Kidney (tissue), 14 donors: ENCODE data around the gene BABAM1. TPM values are rescaled to one million over a fixed set of nuclear protein-coding genes. Genes with fewer than 3 reads are reported as not detected.

ENCODE experiments used
- DNase-seq, 5 donors: peaks; one replicate each; pipeline ENCODE4 v3.0.0-alpha.2; 2013 to 2020
- FAIRE-seq: peaks from 2 replicates; lab custom pipeline; 2012; peaks lifted over from hg19 to GRCh38; lab: Jason Lieb, UNC
- H3K27ac ChIP-seq, 2 donors: one replicate each; pipeline ENCODE4 v1.7.0; 2013; ENCODE audit warnings: low read depth in 2 of 2, low read length in 2 of 2, inconsistent platforms in 1 of 2
- H3K27me3 ChIP-seq: one replicate; pipeline ENCODE4 v1.7.1; 2013; ENCODE audit warnings: low read length, inconsistent platforms; ENCODE audit not compliant: control insufficient read depth, insufficient read depth
- H3K36me3 ChIP-seq, 3 donors: one replicate each; pipeline versions ENCODE4 v1.7.0 to v1.7.1; 2013; ENCODE audit warnings: low read length in 3 of 3, control low read depth in 1 of 3, inconsistent platforms in 1 of 3; ENCODE audit not compliant: insufficient read depth in 3 of 3, control insufficient read depth in 2 of 3
- H3K4me1 ChIP-seq, 3 donors: one replicate each; pipeline versions ENCODE4 v1.7.0 to v1.7.1; 2013; ENCODE audit warnings: low read length in 3 of 3, inconsistent platforms in 1 of 3, low read depth in 1 of 3; ENCODE audit not compliant: control insufficient read depth in 2 of 3, insufficient read depth in 2 of 3
- H3K4me3 ChIP-seq, 3 donors: one replicate each; pipeline versions ENCODE4 v1.7.0 to v1.8.1; 2013; ENCODE audit warnings: low read length in 3 of 3, control low read depth in 1 of 3, inconsistent platforms in 1 of 3
- H3K9ac ChIP-seq, 3 donors: one replicate each; pipeline versions ENCODE4 v1.7.0 to v1.7.1; 2013; ENCODE audit warnings: low read length in 3 of 3, control low read depth in 1 of 3, inconsistent platforms in 1 of 3
- H3K9me3 ChIP-seq, 3 donors: one replicate each; pipeline versions ENCODE4 v1.7.0 to v1.7.1; 2013; ENCODE audit warnings: low read length in 3 of 3, control low read depth in 1 of 3, inconsistent platforms in 1 of 3; ENCODE audit not compliant: control insufficient read depth in 2 of 3, insufficient read depth in 1 of 3
- CTCF ChIP-seq: IDR thresholded peaks from 3 replicates; pipeline ENCODE4 v1.5.1; 2012; ENCODE audit warnings: mild to moderate bottlenecking, moderate library complexity, borderline replicate concordance; ENCODE audit not compliant: insufficient read depth; ENCODE audit errors: extremely low read depth
- intact Hi-C: fragments of 100-400 bp; cut with DNase I; formaldehyde crosslinking; loops from one replicate; pipeline ENCODE4 v1.11.1; 2022
- polyA plus RNA-seq: library from polyadenylated mRNA; stranded (reverse); fragments of 350-450 nt; fragmentation: Illumina TruSeq; extraction: RNeasy Lipid Tissue Mini Kit (QIAGEN cat#74804); gene quantifications from one replicate; pipeline ENCODE4 v1.2.3, GENCODE V29; 2014; ENCODE audit warnings: low read depth, low replicate concordance; ENCODE audit not compliant: insufficient read depth
- total RNA-seq: library from RNA; stranded (reverse); fragmentation: NEBNext Ultra II Directional; extraction: Animal tissue kit (Norgen Biotek cat#: 25700); gene quantifications from one replicate; pipeline ENCODE4 v1.2.1, GENCODE V29; 2021
- donor health status: control.
- donor health status: control.
- donor health status: control.
- donor health status: control.
- donor health status: control.
- donor health status: DM: yes; HTN: yes; CAD: no.
- donor health status: Normal renal cell carcinoma (clear cell type).

BABAM1 gene
- total and polyA plus RNA-seq, 2 donors from 2014 or later = 69.4 to 105 TPM

- FAIRE-seq (no peak), DNase-seq (peak in 1 of 5 donors; percentile 84)
- peaks cover 2 to 28% (median 25%) of the 10 kb centered on the region in 3 donors for H3K4me1 ChIP-seq
These were observed 20.4 kb upstream of the BABAM1 start for GRCh38 chr19:17246681-17247425.

GRCh38 chr19:17248011-17248776 lies 19.0 kb upstream of the BABAM1 start:
- Histone ChIP-seq H3K9ac (peak overlapping the region in 1 of 3 donors; percentile 30), H3K4me1 (peaks cover 2 to 19% (median 14%) of the 10 kb centered on the region in 3 donors), H3K9me3 (no peaks in the 10 kb centered on the region), H3K27ac (peak overlapping the region in 1 of 2 donors; percentile 43), H3K36me3 (no peaks in the 10 kb centered on the region), H3K27me3 (no peaks in the 10 kb centered on the region), H3K4me3 (no peak overlapping the region)
- TF ChIP-seq CTCF = no peak
- intact Hi-C loops = no loop called here
- DNase-seq (peak in 4 of 5 donors; percentile 67 to 80 (median 76)), FAIRE-seq (no peak)

More at GRCh38 chr19:17246681-17247425, 20.4 kb upstream of the BABAM1 start:
- no peak for TF ChIP-seq CTCF
- intact Hi-C loops = no loop called here
- peak overlapping the region; percentile 75 to 87 for H3K27ac ChIP-seq
- H3K9me3 ChIP-seq = no peaks in the 10 kb centered on the region
- H3K4me3 ChIP-seq = peak overlapping the region in 2 of 3 donors; percentile 16 to 65
- no peaks in the 10 kb centered on the region for H3K27me3 ChIP-seq
- H3K36me3 ChIP-seq = no peaks in the 10 kb centered on the region
- H3K9ac ChIP-seq = peak overlapping the region in 2 of 3 donors; percentile 16 to 26

- DNase-seq (peak in 1 of 5 donors; percentile 50), FAIRE-seq (no peak)
- Histone ChIP-seq H3K27ac (no peak overlapping the region), H3K9ac (no peak overlapping the region), H3K4me1 (peaks cover 2 to 19% (median 12%) of the 10 kb centered on the region in 3 donors), H3K36me3 (no peaks in the 10 kb centered on the region), H3K4me3 (no peak overlapping the region), H3K9me3 (no peaks in the 10 kb centered on the region), H3K27me3 (no peaks in the 10 kb centered on the region)
- TF ChIP-seq CTCF = no peak
- intact Hi-C loops = no loop called here
These were observed 17.2 kb upstream of the BABAM1 start for GRCh38 chr19:17249887-17250548.
